Measurements from ENCODE around the gene C1orf50.
"Not testable (repeated sequence)": the region's sequence is repeated elsewhere in the genome, so short reads cannot be mapped to it uniquely, and the experiment has no call there.

Gene C1orf50

GRCh38 chr1:42751511-42752070, 15.5 kb upstream of the C1orf50 start:
- not testable (repeated sequence) for H3K4me3 ChIP-seq (ENCODE audit: low read length); H3K36me3 ChIP-seq (ENCODE audit: control insufficient read depth, insufficient read depth, low read length); H3K9me3 ChIP-seq (ENCODE audit: control insufficient read depth, low read length); H3K27me3 ChIP-seq (ENCODE audit: control insufficient read depth, insufficient read depth, low read length); H3K9ac ChIP-seq (ENCODE audit: low read length); H3K4me1 ChIP-seq (ENCODE audit: control insufficient read depth, insufficient read depth, low read length)

GRCh38 chr1:42752284-42752683, 14.8 kb upstream of the C1orf50 start:
- H3K4me1 ChIP-seq (ENCODE audit: control insufficient read depth, insufficient read depth, low read length): peaks cover 7% of the 10 kb centered on the region
- H3K9ac ChIP-seq (ENCODE audit: low read length): no peak overlapping the region
- no peak overlapping the region for H3K4me3 ChIP-seq (ENCODE audit: low read length)
- H3K27me3 ChIP-seq (ENCODE audit: control insufficient read depth, insufficient read depth, low read length): no peaks in the 10 kb centered on the region
- no peaks in the 10 kb centered on the region for H3K9me3 ChIP-seq (ENCODE audit: control insufficient read depth, low read length)
- H3K36me3 ChIP-seq (ENCODE audit: control insufficient read depth, insufficient read depth, low read length): no peaks in the 10 kb centered on the region

- no peak overlapping the region for H3K4me3 ChIP-seq (ENCODE audit: low read length)
- no peak overlapping the region for H3K9ac ChIP-seq (ENCODE audit: low read length)
- peaks cover 7% of the 10 kb centered on the region for H3K4me1 ChIP-seq (ENCODE audit: control insufficient read depth, insufficient read depth, low read length)
- H3K36me3 ChIP-seq (ENCODE audit: control insufficient read depth, insufficient read depth, low read length): no peaks in the 10 kb centered on the region
- no peaks in the 10 kb centered on the region for H3K27me3 ChIP-seq (ENCODE audit: control insufficient read depth, insufficient read depth, low read length)
- no peaks in the 10 kb centered on the region for H3K9me3 ChIP-seq (ENCODE audit: control insufficient read depth, low read length)
Measured at GRCh38 chr1:42753070-42753469, 14.0 kb upstream of the C1orf50 start.

- Histone ChIP-seq H3K9me3 (ENCODE audit: control insufficient read depth, low read length) (no peaks in the 10 kb centered on the region), H3K36me3 (ENCODE audit: control insufficient read depth, insufficient read depth, low read length) (no peaks in the 10 kb centered on the region), H3K4me1 (ENCODE audit: control insufficient read depth, insufficient read depth, low read length) (peaks cover 8% of the 10 kb centered on the region), H3K27me3 (ENCODE audit: control insufficient read depth, insufficient read depth, low read length) (no peaks in the 10 kb centered on the region), H3K4me3 (ENCODE audit: low read length) (no peak overlapping the region), H3K9ac (ENCODE audit: low read length) (no peak overlapping the region)
Measured at GRCh38 chr1:42756956-42757891, 9.8 kb upstream of the C1orf50 start.

- peaks cover 12% of the 10 kb centered on the region for H3K4me1 ChIP-seq (ENCODE audit: control insufficient read depth, insufficient read depth, low read length)
- H3K9ac ChIP-seq (ENCODE audit: low read length): no peak overlapping the region
- no peaks in the 10 kb centered on the region for H3K27me3 ChIP-seq (ENCODE audit: control insufficient read depth, insufficient read depth, low read length)
- H3K4me3 ChIP-seq (ENCODE audit: low read length): no peak overlapping the region
- no peaks in the 10 kb centered on the region for H3K36me3 ChIP-seq (ENCODE audit: control insufficient read depth, insufficient read depth, low read length)
- no peaks in the 10 kb centered on the region for H3K9me3 ChIP-seq (ENCODE audit: control insufficient read depth, low read length)
Measured at GRCh38 chr1:42757892-42758275, 9.2 kb upstream of the C1orf50 start.

- H3K9me3 ChIP-seq (ENCODE audit: control insufficient read depth, low read length): no peaks in the 10 kb centered on the region
- H3K27me3 ChIP-seq (ENCODE audit: control insufficient read depth, insufficient read depth, low read length): no peaks in the 10 kb centered on the region
- no peaks in the 10 kb centered on the region for H3K36me3 ChIP-seq (ENCODE audit: control insufficient read depth, insufficient read depth, low read length)
- H3K4me3 ChIP-seq (ENCODE audit: low read length): no peak overlapping the region
- no peak overlapping the region for H3K9ac ChIP-seq (ENCODE audit: low read length)
- H3K4me1 ChIP-seq (ENCODE audit: control insufficient read depth, insufficient read depth, low read length): peaks cover 6% of the 10 kb centered on the region
Measured at GRCh38 chr1:42758641-42759040, 8.4 kb upstream of the C1orf50 start.

GRCh38 chr1:42759114-42759513, 7.9 kb upstream of the C1orf50 start:
- Histone ChIP-seq H3K4me1 (ENCODE audit: control insufficient read depth, insufficient read depth, low read length) (peaks cover 6% of the 10 kb centered on the region), H3K36me3 (ENCODE audit: control insufficient read depth, insufficient read depth, low read length) (no peaks in the 10 kb centered on the region), H3K4me3 (ENCODE audit: low read length) (no peak overlapping the region), H3K9me3 (ENCODE audit: control insufficient read depth, low read length) (no peaks in the 10 kb centered on the region), H3K27me3 (ENCODE audit: control insufficient read depth, insufficient read depth, low read length) (no peaks in the 10 kb centered on the region), H3K9ac (ENCODE audit: low read length) (no peak overlapping the region)

GRCh38 chr1:42761567-42761966, 5.5 kb upstream of the C1orf50 start:
- H3K36me3 ChIP-seq (ENCODE audit: control insufficient read depth, insufficient read depth, low read length): no peaks in the 10 kb centered on the region
- H3K9ac ChIP-seq (ENCODE audit: low read length): no peak overlapping the region
- H3K9me3 ChIP-seq (ENCODE audit: control insufficient read depth, low read length): no peaks in the 10 kb centered on the region
- H3K4me3 ChIP-seq (ENCODE audit: low read length): no peak overlapping the region
- H3K4me1 ChIP-seq (ENCODE audit: control insufficient read depth, insufficient read depth, low read length): peaks cover 6% of the 10 kb centered on the region
- H3K27me3 ChIP-seq (ENCODE audit: control insufficient read depth, insufficient read depth, low read length): no peaks in the 10 kb centered on the region

- Histone ChIP-seq H3K9ac (ENCODE audit: low read length) (peak overlapping the region; percentile 28), H3K4me3 (ENCODE audit: low read length) (no peak overlapping the region), H3K4me1 (ENCODE audit: control insufficient read depth, insufficient read depth, low read length) (peaks cover 6% of the 10 kb centered on the region), H3K9me3 (ENCODE audit: control insufficient read depth, low read length) (no peaks in the 10 kb centered on the region), H3K27me3 (ENCODE audit: control insufficient read depth, insufficient read depth, low read length) (no peaks in the 10 kb centered on the region), H3K36me3 (ENCODE audit: control insufficient read depth, insufficient read depth, low read length) (no peaks in the 10 kb centered on the region)
Measured at GRCh38 chr1:42762269-42762668, 4.8 kb upstream of the C1orf50 start.

- Histone ChIP-seq H3K27me3 (ENCODE audit: control insufficient read depth, insufficient read depth, low read length) (no peaks in the 10 kb centered on the region), H3K36me3 (ENCODE audit: control insufficient read depth, insufficient read depth, low read length) (no peaks in the 10 kb centered on the region), H3K9me3 (ENCODE audit: control insufficient read depth, low read length) (no peaks in the 10 kb centered on the region), H3K4me1 (ENCODE audit: control insufficient read depth, insufficient read depth, low read length) (peaks cover 10% of the 10 kb centered on the region), H3K4me3 (ENCODE audit: low read length) (peak overlapping the region; percentile 67), H3K9ac (ENCODE audit: low read length) (no peak overlapping the region)
Measured at GRCh38 chr1:42765269-42765668, 1.8 kb upstream of the C1orf50 start.

GRCh38 chr1:42765832-42766740, 963 bp upstream of the C1orf50 start:
- Histone ChIP-seq H3K4me3 (ENCODE audit: low read length) (peak overlapping the region; percentile 67), H3K4me1 (ENCODE audit: control insufficient read depth, insufficient read depth, low read length) (peaks cover 10% of the 10 kb centered on the region), H3K27me3 (ENCODE audit: control insufficient read depth, insufficient read depth, low read length) (no peaks in the 10 kb centered on the region), H3K9me3 (ENCODE audit: control insufficient read depth, low read length) (no peaks in the 10 kb centered on the region), H3K36me3 (ENCODE audit: control insufficient read depth, insufficient read depth, low read length) (no peaks in the 10 kb centered on the region), H3K9ac (ENCODE audit: low read length) (peak overlapping the region; percentile 95)
